ENCODE measurements around the gene CCNY.

CCNY gene

DNA sequence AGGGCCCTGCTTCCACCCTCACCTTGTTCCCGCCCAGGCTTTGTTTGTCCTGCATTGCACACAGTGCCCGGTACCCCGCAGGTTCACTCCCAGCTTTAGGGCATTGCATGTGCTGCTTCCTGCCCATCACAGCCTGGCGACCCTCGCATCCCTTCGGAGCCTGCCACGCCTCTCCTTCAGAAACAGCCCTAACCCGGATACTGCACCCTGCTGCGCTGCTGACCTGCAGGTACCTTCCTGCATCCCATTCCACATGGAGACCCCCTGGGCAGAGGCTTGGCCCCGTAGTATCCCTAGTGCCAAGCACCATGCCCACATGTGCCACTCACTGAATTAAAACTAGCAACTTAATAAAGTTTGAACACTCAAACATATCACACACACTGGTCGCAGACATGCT is 249.0 kb downstream of the CCNY start:
- no peak for ATAC-seq
- Mint-ChIP-seq H3K36me3 (no peaks in the 10 kb centered on the region), H3K27me3 (peaks cover 37% of the 10 kb centered on the region), H3K27ac (no peak overlapping the region), H3K4me1 (no peaks in the 10 kb centered on the region), H3K9me3 (no peaks in the 10 kb centered on the region), H3K4me3 (no peak overlapping the region)

DNA sequence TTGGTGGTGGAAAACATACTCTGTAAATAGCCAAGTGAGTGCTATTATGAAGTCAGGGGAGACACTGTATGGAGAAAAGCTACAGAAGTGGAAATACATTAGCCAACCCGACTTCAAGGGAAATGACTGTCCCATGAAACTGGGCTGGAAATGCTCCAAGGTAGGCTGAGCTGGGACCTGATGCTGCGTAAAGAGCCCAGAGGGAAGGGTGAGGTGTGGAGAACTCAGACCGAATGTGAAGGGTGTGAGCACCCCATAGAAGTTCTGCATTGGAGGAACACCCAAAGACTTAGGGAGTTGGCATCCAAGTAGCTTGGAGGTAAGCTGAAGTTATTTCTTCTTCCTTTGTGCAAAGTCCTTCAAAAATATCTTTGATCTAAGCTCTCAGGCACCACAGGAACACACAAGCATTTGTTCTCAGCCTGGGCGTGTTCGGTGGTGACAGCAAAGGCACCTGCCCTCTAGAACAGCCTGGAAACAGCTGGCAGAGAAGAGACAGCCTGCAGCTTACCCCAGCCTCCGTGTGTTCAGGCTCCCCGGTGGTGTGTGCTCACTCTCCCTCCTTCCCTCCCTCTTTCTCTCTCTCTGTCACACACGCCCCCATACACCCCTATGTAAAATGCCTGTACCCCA is 249.7 kb downstream of the CCNY start:
- Mint-ChIP-seq H3K36me3 (peaks cover 4% of the 10 kb centered on the region), H3K4me3 (no peak overlapping the region), H3K4me1 (no peaks in the 10 kb centered on the region), H3K27ac (no peak overlapping the region), H3K9me3 (peaks cover 3% of the 10 kb centered on the region), H3K27me3 (peaks cover 43% of the 10 kb centered on the region)
- peak; percentile 27 for ATAC-seq

DNA sequence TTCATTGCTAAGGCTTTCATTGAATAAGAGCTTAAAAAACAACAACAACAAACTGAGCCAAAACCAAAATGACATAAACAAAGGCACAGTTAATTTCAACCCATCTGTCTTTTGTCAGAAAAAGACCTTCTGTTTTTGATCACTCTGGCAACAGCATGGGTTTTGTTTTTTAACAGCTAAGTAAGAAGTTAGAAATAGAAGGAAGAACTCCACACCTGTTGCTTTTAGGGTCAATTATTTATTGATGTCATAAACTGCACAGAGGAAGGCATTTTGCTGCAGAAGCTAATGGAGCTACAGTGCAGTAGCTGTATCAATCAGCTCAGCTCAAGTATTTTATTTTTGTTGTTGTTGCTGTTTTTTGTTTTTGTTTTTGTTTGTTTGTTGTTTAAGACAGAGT is 252.5 kb downstream of the CCNY start:
- H3K27ac Mint-ChIP-seq, result no peak overlapping the region
- no peaks in the 10 kb centered on the region for H3K4me1 Mint-ChIP-seq
- H3K27me3 Mint-ChIP-seq, result peaks cover 45% of the 10 kb centered on the region
- H3K4me3 Mint-ChIP-seq, result no peak overlapping the region
- no peak for ATAC-seq
- peaks cover 3% of the 10 kb centered on the region for H3K9me3 Mint-ChIP-seq
- peaks cover 5% of the 10 kb centered on the region for H3K36me3 Mint-ChIP-seq

DNA sequence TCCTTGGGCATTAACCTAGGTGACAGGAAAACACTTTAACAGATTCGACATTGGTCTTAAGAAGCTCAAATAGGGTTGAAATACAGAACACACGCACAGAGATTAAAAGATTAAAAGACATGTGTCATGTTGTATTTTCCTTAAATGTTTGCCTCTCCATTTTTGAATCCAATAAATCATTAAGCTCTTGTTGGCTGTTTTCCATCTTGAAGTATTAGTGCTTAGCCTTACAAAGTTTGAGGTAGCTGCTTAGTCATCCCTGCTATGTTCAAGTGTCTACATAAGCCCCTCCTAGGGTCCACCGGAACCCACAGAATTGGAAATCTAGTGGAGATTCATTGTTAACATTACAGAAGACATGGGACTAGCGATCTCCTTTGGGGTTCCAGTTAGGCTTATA is 256.1 kb downstream of the CCNY start:
- Mint-ChIP-seq H3K4me3 (no peak overlapping the region), H3K9me3 (peaks cover 7% of the 10 kb centered on the region), H3K4me1 (no peaks in the 10 kb centered on the region), H3K27ac (no peak overlapping the region), H3K27me3 (peaks cover 22% of the 10 kb centered on the region), H3K36me3 (peaks cover 5% of the 10 kb centered on the region)
- no peak for ATAC-seq

DNA sequence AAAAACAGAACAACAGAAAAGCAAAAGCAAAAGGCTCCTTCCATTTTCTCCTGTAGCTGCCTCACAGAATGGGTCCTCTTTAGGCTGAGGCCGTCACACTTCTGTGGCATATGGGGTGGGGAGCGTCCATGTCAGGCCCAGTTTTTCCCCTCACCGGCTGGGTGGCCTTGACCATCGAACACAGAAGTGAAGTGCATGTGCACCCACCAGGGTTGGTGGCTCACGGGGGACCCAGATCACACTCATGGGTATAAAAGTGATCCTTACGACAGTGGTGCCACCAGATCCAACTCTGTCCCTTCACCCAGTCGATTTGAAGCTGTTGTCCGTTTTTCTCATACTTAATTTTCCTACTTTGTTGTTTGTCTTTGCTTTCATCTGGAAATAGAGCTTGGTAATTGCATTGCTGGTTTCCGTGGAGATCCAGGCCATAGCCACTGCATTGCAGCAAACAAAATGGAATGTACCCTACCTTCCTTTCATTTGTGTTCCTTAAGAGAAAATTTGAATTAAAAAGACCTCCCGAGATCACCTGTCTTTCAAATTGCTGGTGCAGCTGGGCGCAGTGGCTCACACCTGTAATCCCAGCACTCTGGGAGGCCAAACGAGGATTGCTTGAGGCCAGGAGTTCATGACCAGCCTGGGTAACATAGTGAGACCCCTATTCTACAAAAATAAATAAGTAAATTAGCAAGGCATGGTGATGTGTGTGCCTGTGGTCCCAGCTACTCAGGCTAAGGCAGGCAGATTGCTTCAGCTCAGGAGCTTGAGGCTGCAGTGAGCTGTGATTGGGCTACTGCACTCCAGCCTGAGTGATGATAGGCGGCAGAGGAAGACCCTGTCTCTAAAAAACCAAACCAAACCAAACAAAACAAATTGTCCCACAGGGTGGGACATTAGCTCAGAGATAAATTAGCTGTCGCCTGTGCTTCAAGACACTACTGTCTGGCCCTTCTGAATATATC is 258.1 kb downstream of the CCNY start:
- H3K4me3 Mint-ChIP-seq, result no peak overlapping the region
- H3K9me3 Mint-ChIP-seq, result peaks cover 7% of the 10 kb centered on the region
- H3K36me3 Mint-ChIP-seq, result peaks cover 5% of the 10 kb centered on the region
- ATAC-seq, result no peak
- no peaks in the 10 kb centered on the region for H3K4me1 Mint-ChIP-seq
- no peak overlapping the region for H3K27ac Mint-ChIP-seq
- H3K27me3 Mint-ChIP-seq, result peaks cover 9% of the 10 kb centered on the region

DNA sequence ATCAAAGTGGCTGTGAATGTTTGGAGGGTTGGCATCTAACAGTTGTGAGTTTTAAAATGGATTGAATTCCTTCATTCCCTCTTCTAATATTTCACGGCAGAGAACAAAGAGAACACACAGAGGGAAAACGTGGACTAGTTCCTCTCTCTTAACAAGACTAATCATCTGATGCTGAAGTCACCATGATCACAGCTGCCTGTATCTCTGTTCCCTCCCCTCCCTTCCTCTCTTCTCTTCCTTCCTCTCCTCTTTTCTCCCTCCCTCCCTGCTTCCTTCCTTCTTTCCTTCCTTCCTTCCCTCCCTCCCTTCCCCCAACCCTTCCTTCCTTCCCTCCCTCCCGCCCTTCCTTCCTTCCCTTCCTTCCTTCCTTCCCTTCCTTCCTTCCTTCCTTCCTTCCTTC is 258.8 kb downstream of the CCNY start:
- Mint-ChIP-seq H3K4me1 (no peaks in the 10 kb centered on the region), H3K36me3 (peaks cover 5% of the 10 kb centered on the region), H3K9me3 (peaks cover 7% of the 10 kb centered on the region), H3K27me3 (peaks cover 16% of the 10 kb centered on the region), H3K27ac (no peak overlapping the region), H3K4me3 (no peak overlapping the region)
- ATAC-seq, result no peak

DNA sequence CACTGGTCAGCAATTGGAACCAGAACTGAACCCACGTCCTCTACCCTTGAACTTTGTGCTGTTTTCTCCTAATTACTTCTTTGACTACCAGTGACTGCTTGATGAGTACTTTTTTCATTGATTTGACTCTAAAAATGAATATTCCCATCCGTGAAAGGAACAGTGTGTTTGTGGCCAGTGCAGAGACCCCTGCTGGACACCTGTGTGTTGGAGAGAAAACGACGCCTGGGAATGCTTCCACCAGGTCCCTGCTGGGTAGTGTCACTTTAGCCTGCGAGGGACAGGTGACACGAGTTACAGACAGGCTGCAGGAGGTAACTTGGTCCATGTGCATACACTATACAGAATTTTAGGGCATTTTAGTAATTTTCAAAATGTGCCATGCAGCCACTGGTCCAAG is 262.1 kb downstream of the CCNY start:
- no peak for ATAC-seq
- Mint-ChIP-seq H3K27me3 (peaks cover 20% of the 10 kb centered on the region), H3K4me3 (no peak overlapping the region), H3K27ac (no peak overlapping the region), H3K4me1 (peaks cover 2% of the 10 kb centered on the region), H3K36me3 (no peaks in the 10 kb centered on the region), H3K9me3 (peaks cover 10% of the 10 kb centered on the region)

DNA sequence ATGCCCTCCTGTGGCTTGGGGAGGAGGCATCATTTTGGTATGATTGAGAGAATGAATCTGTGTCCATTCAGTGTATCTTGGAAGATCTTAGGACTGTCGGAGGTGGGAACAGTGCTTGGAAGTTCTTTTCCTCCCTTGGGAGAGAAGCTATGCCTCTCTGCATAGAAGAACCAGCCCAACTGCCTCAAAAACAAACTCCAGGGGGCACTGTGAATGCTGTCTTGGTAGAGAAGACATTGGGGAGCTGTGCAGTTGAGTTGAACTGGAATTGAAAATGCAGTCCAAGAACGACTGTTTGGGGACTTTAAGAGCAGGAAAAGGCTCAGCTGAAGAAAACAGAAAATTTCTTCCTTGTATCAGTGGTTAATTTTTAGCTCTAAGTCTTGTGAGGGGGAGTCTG is 263.9 kb downstream of the CCNY start:
- Mint-ChIP-seq H3K27ac (no peak overlapping the region), H3K9me3 (peaks cover 10% of the 10 kb centered on the region), H3K27me3 (peaks cover 25% of the 10 kb centered on the region), H3K4me3 (no peak overlapping the region), H3K4me1 (peaks cover 6% of the 10 kb centered on the region), H3K36me3 (no peaks in the 10 kb centered on the region)
- no peak for ATAC-seq

DNA sequence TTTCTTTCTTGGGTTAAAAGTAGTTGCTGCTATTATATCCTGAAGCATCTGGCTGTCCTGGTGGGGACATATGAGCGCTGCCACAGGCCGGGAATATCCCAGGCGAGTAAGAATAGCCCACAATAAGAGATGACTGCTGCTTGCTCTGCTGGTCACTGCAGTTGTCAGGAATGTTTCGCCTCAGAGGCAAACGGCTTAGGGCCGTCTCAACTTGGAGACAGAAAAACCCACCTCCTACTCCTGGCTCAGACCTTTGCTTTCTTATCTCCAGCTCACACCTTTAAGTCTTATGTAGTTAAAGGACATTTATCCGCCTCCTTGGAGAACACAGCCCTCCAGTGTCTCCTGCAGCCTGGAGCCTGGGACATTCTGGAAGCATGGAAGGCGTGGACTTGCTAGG is 268.9 kb downstream of the CCNY start, which contains the start of gene GJD4:
Gene GJD4 (plus strand): TSS at position 151 of the 400 bp plus-strand sequence. CDS start 227 bp downstream, at position 378.
- H3K36me3 Mint-ChIP-seq, result no peaks in the 10 kb centered on the region
- peaks cover 38% of the 10 kb centered on the region for H3K27me3 Mint-ChIP-seq
- H3K9me3 Mint-ChIP-seq, result peaks cover 13% of the 10 kb centered on the region
- no peak within 1 kb of the TSS for H3K27ac Mint-ChIP-seq
- peaks cover 12% of the 10 kb centered on the region for H3K4me1 Mint-ChIP-seq
- ATAC-seq, result no peak
- H3K4me3 Mint-ChIP-seq, result no peak within 1 kb of the TSS

DNA sequence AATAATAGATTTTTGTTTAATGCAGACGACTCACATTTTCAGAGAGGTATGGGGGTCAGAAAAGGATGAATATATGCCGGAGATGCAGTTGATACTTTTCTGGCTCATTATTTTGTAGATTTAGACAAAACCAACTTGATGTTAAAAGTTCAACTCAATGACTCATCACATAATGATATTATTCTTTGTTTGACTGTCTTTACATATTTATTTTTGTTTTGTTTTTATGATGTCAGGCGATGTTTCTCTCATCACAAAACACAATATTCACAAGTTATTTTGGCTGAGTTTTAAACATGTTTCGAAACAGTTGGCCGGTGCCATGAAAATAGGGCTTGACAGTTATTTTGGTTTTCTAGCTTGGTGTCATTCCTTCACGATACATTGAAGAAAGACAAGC is 270.1 kb downstream of the CCNY start:
- H3K4me1 Mint-ChIP-seq, result peaks cover 12% of the 10 kb centered on the region
- peaks cover 12% of the 10 kb centered on the region for H3K9me3 Mint-ChIP-seq
- no peaks in the 10 kb centered on the region for H3K36me3 Mint-ChIP-seq
- ATAC-seq, result no peak
- no peak overlapping the region for H3K4me3 Mint-ChIP-seq
- H3K27ac Mint-ChIP-seq, result no peak overlapping the region
- H3K27me3 Mint-ChIP-seq, result peaks cover 44% of the 10 kb centered on the region

DNA sequence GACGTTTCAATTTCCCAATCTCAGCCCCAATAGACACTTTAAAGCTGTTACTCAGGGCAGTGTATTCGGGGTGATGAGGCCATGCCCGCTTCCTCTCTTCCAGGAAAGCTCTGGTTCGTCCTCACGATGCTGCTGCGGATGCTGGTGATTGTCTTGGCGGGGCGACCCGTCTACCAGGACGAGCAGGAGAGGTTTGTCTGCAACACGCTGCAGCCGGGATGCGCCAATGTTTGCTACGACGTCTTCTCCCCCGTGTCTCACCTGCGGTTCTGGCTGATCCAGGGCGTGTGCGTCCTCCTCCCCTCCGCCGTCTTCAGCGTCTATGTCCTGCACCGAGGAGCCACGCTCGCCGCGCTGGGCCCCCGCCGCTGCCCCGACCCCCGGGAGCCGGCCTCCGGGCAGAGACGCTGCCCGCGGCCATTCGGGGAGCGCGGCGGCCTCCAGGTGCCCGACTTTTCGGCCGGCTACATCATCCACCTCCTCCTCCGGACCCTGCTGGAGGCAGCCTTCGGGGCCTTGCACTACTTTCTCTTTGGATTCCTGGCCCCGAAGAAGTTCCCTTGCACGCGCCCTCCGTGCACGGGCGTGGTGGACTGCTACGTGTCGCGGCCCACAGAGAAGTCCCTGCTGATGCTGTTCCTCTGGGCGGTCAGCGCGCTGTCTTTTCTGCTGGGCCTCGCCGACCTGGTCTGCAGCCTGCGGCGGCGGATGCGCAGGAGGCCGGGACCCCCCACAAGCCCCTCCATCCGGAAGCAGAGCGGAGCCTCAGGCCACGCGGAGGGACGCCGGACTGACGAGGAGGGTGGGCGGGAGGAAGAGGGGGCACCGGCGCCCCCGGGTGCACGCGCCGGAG is 271.4 kb downstream of the CCNY start:
- Mint-ChIP-seq H3K4me3 (peak overlapping the region; percentile 61), H3K9me3 (peaks cover 10% of the 10 kb centered on the region), H3K27me3 (peaks cover 43% of the 10 kb centered on the region), H3K27ac (no peak overlapping the region), H3K36me3 (no peaks in the 10 kb centered on the region), H3K4me1 (peaks cover 12% of the 10 kb centered on the region)
- ATAC-seq, result no peak

DNA sequence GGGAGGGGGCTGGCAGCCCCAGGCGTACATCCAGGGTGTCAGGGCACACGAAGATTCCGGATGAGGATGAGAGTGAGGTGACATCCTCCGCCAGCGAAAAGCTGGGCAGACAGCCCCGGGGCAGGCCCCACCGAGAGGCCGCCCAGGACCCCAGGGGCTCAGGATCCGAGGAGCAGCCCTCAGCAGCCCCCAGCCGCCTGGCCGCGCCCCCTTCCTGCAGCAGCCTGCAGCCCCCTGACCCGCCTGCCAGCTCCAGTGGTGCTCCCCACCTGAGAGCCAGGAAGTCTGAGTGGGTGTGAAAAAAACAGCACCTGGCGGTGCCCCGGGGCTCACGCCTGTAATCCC is 272.0 kb downstream of the CCNY start:
- ATAC-seq, result no peak
- Mint-ChIP-seq H3K9me3 (peaks cover 10% of the 10 kb centered on the region), H3K27me3 (peaks cover 37% of the 10 kb centered on the region), H3K27ac (no peak overlapping the region), H3K36me3 (no peaks in the 10 kb centered on the region), H3K4me1 (peaks cover 11% of the 10 kb centered on the region), H3K4me3 (no peak overlapping the region)

DNA sequence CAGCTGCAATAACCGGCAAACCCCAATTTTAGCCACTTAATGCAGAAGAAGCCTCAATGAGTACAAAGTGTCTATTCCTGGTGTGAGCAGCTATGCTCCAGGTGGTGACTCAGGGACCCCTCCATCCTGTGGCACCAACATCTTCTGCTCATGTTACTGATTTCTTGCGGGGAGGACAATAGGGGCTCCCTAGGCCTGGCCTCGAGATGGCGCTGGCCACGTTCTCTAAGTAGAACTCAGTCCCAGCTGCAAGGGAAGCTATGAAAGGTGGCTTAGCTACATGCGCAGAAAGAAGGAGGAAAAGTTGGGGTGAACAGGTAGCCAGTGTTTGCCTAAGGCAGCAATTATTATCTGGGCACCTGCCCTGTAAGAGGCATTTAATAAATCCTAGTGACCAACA is 275.4 kb downstream of the CCNY start:
- Mint-ChIP-seq H3K4me1 (peaks cover 7% of the 10 kb centered on the region), H3K36me3 (no peaks in the 10 kb centered on the region), H3K4me3 (no peak overlapping the region), H3K27ac (no peak overlapping the region), H3K27me3 (peaks cover 54% of the 10 kb centered on the region), H3K9me3 (peaks cover 10% of the 10 kb centered on the region)
- ATAC-seq, result no peak

DNA sequence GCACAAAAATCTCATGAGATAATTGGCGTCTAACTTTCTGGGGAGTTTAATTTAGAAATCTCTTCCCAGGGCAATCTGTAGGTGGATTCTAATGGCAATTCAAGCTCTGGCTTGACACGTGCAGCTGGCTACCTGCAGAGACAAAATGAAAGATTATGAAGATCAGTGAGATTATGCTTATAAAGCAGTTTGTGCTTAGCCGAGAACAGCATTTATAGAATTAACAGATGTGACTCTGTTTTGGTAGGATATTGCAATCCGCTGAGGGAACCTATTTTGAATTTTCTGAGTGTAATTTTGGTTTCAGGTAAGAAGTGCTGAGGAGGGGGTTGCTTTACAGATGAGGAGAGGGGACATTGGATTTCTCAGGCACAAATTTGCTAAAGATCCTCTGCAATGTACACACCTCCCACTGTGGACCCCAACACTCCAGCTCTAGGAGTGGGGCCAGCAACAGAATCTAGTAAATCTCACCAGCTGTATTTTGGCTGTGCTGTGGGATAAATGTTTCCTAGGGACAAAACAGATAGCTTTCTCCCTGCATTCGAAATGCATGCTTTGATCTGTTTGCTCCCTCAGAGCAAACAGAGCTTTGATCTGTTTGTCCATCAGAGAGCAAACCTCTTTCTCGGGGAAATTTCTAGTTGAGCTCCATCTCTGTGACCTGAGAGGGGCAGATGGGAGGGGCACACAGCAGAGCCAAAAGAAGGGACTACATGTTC is 276.2 kb downstream of the CCNY start:
- Mint-ChIP-seq H3K36me3 (no peaks in the 10 kb centered on the region), H3K4me3 (no peak overlapping the region), H3K4me1 (peaks cover 2% of the 10 kb centered on the region), H3K27ac (no peak overlapping the region), H3K9me3 (peaks cover 10% of the 10 kb centered on the region), H3K27me3 (peaks cover 46% of the 10 kb centered on the region)
- no peak for ATAC-seq

DNA sequence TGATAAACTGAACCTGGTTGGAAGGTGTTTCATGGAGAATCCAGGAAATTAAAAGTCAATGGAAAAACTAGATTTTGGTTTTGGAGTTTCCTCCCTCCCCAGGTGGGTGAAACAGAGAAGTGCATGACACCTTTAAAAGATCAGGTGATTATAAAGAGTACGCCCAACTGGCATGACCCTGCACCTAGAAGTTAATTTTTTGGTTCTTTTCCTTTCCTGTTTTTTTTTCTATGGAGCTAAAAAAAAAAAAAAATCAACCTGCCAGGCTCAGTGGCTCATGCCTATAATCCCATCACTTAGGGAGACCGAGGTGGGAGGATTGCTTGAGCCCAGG is 276.8 kb downstream of the CCNY start:
- Mint-ChIP-seq H3K27ac (no peak overlapping the region), H3K4me1 (no peaks in the 10 kb centered on the region), H3K36me3 (no peaks in the 10 kb centered on the region), H3K4me3 (no peak overlapping the region), H3K9me3 (peaks cover 10% of the 10 kb centered on the region), H3K27me3 (peaks cover 41% of the 10 kb centered on the region)
- no peak for ATAC-seq
